ENCODE data around the gene FNBP1. TPM values are rescaled to one million over a fixed set of nuclear protein-coding genes. Genes with fewer than 3 reads are reported as not detected.

The FNBP1 gene
- polyA plus RNA-seq, 1 donor from 2014 or later = 173 TPM

DNA sequence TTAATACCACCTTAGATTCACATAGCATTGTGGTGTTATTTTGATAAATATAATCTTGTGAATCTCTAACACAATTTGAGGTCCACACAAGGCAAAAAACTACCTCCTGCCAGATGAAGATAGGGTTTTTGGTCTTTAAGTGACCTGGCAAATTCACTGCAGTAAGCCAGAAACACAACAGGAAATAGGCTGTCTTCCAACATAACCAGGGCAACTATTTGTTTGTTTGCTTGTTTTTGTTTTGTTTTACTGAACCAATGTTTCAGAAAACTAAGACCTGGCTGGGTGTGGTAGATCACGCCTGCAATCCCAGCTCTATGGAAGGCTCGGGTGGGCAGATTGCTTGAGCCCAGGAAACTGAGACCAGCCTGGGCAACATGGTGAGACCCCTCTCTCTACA lies 112.2 kb downstream of the FNBP1 start:
- peaks cover 5% of the 10 kb centered on the region for H3K36me3 Mint-ChIP-seq
- no peaks in the 10 kb centered on the region for H3K27me3 Mint-ChIP-seq
- no peaks in the 10 kb centered on the region for H3K9me3 Mint-ChIP-seq
- H3K4me3 Mint-ChIP-seq = no peak overlapping the region
- H3K27ac Mint-ChIP-seq = peak overlapping the region in 2 of 3 donors; percentile 42 to 86
- peaks cover 30 to 31% (median 30%) of the 10 kb centered on the region in 3 donors for H3K4me1 Mint-ChIP-seq

DNA sequence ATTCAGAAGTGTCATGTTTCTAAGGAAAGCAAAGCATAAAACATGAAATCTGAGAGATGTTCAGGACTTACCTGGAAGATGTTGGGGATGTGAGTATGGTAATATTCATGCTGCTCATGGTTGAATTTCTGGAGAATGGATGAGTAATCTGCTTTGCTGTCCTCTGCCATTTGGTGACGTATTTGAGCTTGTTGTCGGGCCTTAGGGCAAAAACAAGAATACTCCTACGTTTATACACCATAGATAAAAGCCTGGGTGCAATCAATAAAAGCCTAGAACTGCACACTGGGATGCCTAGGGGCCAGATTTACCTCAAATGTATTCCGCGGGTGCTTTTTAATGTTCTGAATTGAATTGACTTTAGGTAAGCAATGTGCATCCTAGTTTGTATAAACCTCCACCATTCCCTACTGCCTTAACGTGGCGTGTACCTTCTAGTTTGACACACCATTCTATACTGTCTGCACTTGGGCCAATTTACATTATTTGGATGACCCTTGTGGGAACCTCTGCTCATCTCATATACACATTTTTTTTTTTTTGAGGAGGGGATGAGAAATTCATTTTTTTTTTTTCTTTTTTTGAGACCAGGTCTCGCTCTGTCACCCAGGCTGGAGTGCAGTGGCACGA lies 113.4 kb downstream of the FNBP1 start:
- peaks cover 5% of the 10 kb centered on the region for H3K36me3 Mint-ChIP-seq
- peak overlapping the region in 2 of 3 donors; percentile 53 to 78 for H3K27ac Mint-ChIP-seq
- peaks cover 26 to 29% (median 28%) of the 10 kb centered on the region in 3 donors for H3K4me1 Mint-ChIP-seq
- no peaks in the 10 kb centered on the region for H3K9me3 Mint-ChIP-seq
- H3K4me3 Mint-ChIP-seq = no peak overlapping the region
- H3K27me3 Mint-ChIP-seq = no peaks in the 10 kb centered on the region

DNA sequence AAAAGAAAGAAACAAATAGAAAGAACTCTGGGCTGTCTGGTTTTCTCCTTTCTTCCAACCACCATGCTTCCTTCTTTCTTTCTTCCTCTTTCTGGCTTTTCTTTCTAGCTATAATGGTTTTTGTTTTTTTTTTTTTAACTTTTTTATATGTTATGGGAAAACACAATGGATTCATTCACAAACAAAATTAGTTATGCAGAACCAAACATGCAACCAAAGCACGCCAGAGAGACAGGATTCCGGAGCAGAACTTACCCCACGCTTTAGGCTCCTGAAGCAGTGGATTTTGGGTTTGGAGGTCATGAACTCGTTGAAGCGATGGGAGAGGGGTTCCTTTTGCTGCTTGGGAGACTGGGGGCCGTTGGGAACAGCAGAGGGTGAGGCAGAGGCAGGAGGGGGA lies 119.4 kb downstream of the FNBP1 start:
- Mint-ChIP-seq H3K9me3 (no peaks in the 10 kb centered on the region), H3K4me1 (peaks cover 8 to 9% (median 8%) of the 10 kb centered on the region in 3 donors), H3K27ac (peak overlapping the region in 1 of 3 donors; percentile 70), H3K27me3 (no peaks in the 10 kb centered on the region), H3K36me3 (peaks cover 7% of the 10 kb centered on the region), H3K4me3 (no peak overlapping the region)

DNA sequence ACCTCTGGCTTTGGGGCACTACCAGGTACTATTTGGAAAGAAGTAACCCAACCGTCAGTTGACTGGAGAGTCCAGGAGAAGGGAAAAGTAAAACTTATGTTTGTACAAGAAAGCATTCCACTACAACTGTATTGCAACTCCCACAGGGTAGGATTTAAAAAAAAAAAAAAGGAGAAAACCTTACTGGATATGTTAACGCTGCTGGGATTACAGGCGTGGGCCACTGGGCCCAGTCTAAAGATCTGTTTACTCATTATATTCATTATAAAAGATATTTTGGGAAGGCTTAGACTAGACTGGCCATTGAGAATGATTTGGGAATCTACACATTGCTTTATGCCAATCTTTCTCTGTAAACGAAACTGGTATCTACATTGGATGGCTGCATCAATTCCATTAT lies 121.1 kb downstream of the FNBP1 start:
- peaks cover 10 to 18% (median 13%) of the 10 kb centered on the region in 3 donors for H3K4me1 Mint-ChIP-seq
- H3K4me3 Mint-ChIP-seq = no peak overlapping the region

GRCh38 chr9:129919841-129920240 lies 123.1 kb downstream of the FNBP1 start:
- H3K4me3 Mint-ChIP-seq = peak overlapping the region in 2 of 4 donors; percentile 43 to 68
- H3K9me3 Mint-ChIP-seq = no peaks in the 10 kb centered on the region
- H3K27me3 Mint-ChIP-seq = no peaks in the 10 kb centered on the region
- H3K36me3 Mint-ChIP-seq = peaks cover 4% of the 10 kb centered on the region
- H3K27ac Mint-ChIP-seq = peak overlapping the region; percentile 27 to 87 (median 63)
- H3K4me1 Mint-ChIP-seq = peaks cover 13 to 18% (median 16%) of the 10 kb centered on the region in 3 donors

More for the DNA sequence above, 121.1 kb downstream of the FNBP1 start:
- H3K27me3 Mint-ChIP-seq = no peaks in the 10 kb centered on the region
- H3K9me3 Mint-ChIP-seq = no peaks in the 10 kb centered on the region
- peaks cover 7% of the 10 kb centered on the region for H3K36me3 Mint-ChIP-seq
- H3K27ac Mint-ChIP-seq = peak overlapping the region in 2 of 3 donors; percentile 19 to 48

- Mint-ChIP-seq H3K9me3 (no peaks in the 10 kb centered on the region), H3K36me3 (peaks cover 4% of the 10 kb centered on the region), H3K4me1 (peaks cover 13 to 18% (median 16%) of the 10 kb centered on the region in 3 donors), H3K4me3 (peak overlapping the region in 1 of 4 donors; percentile 43), H3K27ac (peak overlapping the region; percentile 27 to 87 (median 84)), H3K27me3 (no peaks in the 10 kb centered on the region)
Observed at GRCh38 chr9:129919277-129919676, 123.7 kb downstream of the FNBP1 start.

DNA sequence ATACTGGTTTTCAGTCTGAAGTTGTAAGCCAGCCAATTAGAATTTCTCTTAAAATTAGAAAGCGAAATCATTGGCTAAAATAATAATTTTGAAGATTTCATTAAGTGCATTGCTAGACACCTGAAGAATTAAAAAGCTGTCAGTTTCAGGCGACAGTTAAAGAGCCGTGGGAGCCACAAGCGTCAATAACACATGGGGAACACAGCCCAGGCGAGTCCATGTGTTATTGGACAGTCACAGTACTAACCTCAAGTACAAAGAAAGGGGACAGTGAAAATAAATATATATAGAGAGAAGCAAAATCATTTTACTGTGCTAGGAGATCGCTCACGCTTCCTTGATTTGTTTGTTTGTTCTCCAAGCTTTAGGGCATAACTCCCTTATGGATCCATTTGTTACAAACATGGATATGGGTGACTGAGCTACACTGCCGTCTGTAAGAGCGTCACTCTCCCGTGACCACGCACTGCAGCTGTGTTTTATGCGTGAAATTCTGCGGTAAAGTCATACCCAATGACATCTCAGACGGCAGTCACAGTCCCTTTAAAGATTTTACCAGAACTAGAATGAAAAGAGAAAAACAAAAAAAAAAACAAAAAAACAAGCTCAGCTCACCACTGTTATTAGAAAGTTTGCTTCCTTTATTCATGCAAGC lies 124.6 kb downstream of the FNBP1 start:
- Mint-ChIP-seq H3K4me3 (peak overlapping the region in 1 of 4 donors; percentile 47), H3K27ac (peak overlapping the region; percentile 26 to 87 (median 84)), H3K27me3 (no peaks in the 10 kb centered on the region), H3K4me1 (peaks cover 13 to 18% (median 16%) of the 10 kb centered on the region in 3 donors), H3K36me3 (peaks cover 2% of the 10 kb centered on the region), H3K9me3 (no peaks in the 10 kb centered on the region)

GRCh38 chr9:129916707-129917106 lies 126.3 kb downstream of the FNBP1 start:
- H3K4me1 Mint-ChIP-seq = peaks cover 13 to 18% (median 17%) of the 10 kb centered on the region in 3 donors
- no peak overlapping the region for H3K27ac Mint-ChIP-seq
- H3K36me3 Mint-ChIP-seq = peaks cover 2% of the 10 kb centered on the region

GRCh38 chr9:129914051-129914450 lies 128.9 kb downstream of the FNBP1 start:
- H3K36me3 Mint-ChIP-seq = no peaks in the 10 kb centered on the region
- H3K9me3 Mint-ChIP-seq = no peaks in the 10 kb centered on the region
- H3K4me1 Mint-ChIP-seq = peaks cover 6 to 12% (median 11%) of the 10 kb centered on the region in 3 donors
- H3K27me3 Mint-ChIP-seq = no peaks in the 10 kb centered on the region
- peak overlapping the region in 1 of 3 donors; percentile 41 for H3K27ac Mint-ChIP-seq
- no peak overlapping the region for H3K4me3 Mint-ChIP-seq

More at GRCh38 chr9:129916707-129917106, 126.3 kb downstream of the FNBP1 start:
- no peaks in the 10 kb centered on the region for H3K9me3 Mint-ChIP-seq
- no peak overlapping the region for H3K4me3 Mint-ChIP-seq
- no peaks in the 10 kb centered on the region for H3K27me3 Mint-ChIP-seq

DNA sequence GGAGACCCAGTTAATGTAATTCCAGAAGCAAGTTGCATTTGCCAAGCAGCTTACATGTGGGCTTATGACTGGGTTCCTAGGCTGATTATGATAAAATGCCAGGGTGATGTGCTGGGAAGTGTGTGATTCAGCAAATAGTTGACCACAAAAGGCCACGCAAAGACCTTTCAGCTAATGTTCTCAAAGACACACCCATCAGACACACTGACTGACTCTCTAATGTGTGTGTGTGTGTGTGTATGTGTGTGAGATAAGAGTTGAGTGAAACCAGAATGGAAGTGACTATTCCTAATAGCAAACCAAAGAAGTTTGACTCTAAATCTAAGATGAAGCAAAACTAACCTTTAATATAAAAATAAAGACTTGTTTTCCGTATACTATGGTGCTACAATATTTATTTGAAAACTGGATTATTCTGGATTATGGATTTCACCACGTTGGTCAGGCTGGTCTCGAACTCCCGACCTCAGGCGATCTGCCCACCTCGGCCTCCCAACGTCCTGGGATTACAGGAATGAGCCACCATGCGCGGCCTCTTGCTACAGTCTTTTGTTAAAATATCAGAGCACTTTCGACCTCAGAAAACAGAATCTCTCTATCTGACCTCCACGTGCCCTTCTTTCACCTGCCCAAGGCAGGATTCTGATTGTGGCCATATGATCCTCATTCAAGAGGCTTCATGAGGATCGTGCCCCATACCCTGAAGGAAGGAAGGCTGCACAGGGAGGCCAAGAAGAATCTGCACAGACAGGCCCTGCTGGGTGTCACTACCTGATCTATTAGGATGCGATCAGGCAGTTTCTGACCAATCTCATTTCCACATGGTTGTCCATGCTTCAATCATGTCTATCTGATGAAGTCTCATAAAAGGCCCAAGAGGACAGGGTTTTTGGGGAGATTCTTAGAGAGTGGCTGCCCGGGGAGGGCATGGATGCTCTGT lies 132.1 kb downstream of the FNBP1 start:
- Mint-ChIP-seq H3K27ac (peak overlapping the region in 1 of 3 donors; percentile 53), H3K4me1 (peaks cover 0 to 6% (median 3%) of the 10 kb centered on the region in 3 donors), H3K27me3 (no peaks in the 10 kb centered on the region), H3K9me3 (no peaks in the 10 kb centered on the region), H3K36me3 (peaks cover 3% of the 10 kb centered on the region), H3K4me3 (peak overlapping the region in 1 of 4 donors; percentile 39)

DNA sequence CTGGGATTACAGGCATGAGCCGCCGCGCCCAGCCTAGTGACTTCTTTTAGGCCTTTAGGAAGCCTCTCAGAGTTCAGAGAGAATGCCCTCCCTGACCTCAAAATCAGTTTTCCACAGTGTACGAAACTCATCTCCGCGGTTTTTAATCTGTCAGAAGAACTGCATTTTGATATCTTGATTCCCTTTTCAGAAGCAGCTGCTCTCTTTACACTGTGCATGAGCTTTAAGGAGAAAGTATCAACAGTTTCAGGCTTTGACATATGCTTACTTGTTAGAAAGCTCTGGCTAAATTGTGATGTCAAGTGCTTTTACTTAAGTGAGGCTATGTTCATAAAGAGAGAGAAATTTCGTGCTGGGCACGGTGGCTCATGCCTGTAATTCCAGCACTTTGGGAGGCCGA lies 133.1 kb downstream of the FNBP1 start:
- peaks cover 6% of the 10 kb centered on the region for H3K36me3 Mint-ChIP-seq
- H3K4me3 Mint-ChIP-seq = no peak overlapping the region
- H3K27ac Mint-ChIP-seq = peak overlapping the region in 2 of 3 donors; percentile 18 to 89

DNA sequence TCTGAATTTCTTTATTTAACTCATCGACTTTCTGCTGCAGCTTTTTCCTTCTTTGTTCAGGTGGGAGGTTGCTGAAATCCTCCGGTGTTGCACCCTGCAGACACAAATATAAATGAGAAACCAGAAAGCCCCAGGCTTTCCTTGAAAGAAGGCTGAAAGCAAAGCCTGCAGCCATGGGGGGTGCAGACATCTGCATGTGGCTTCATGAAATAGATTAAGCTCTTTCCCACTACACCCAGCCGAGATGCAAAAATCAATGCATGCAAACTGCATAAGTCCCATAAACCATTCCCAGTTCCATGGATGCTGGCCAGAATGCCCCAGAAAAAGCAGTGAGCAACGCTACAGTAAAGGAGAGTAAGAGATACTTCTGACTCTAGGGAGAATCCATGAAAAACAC lies 134.1 kb downstream of the FNBP1 start:
- Mint-ChIP-seq H3K4me1 (peaks cover 5 to 7% (median 6%) of the 10 kb centered on the region in 3 donors), H3K27me3 (no peaks in the 10 kb centered on the region), H3K36me3 (peaks cover 6% of the 10 kb centered on the region), H3K4me3 (no peak overlapping the region), H3K27ac (no peak overlapping the region), H3K9me3 (no peaks in the 10 kb centered on the region)

More for the DNA sequence above, 133.1 kb downstream of the FNBP1 start:
- H3K9me3 Mint-ChIP-seq = no peaks in the 10 kb centered on the region
- no peaks in the 10 kb centered on the region for H3K27me3 Mint-ChIP-seq
- H3K4me1 Mint-ChIP-seq = peaks cover 0 to 5% (median 2%) of the 10 kb centered on the region in 3 donors

- Mint-ChIP-seq H3K27ac (peak overlapping the region in 1 of 3 donors; percentile 48), H3K27me3 (no peaks in the 10 kb centered on the region), H3K36me3 (peaks cover 6% of the 10 kb centered on the region), H3K9me3 (no peaks in the 10 kb centered on the region), H3K4me1 (peaks cover 8 to 10% (median 8%) of the 10 kb centered on the region in 3 donors), H3K4me3 (no peak overlapping the region)
Observed at GRCh38 chr9:129907201-129907600, 135.8 kb downstream of the FNBP1 start.

- H3K4me1 Mint-ChIP-seq = peaks cover 12 to 16% (median 12%) of the 10 kb centered on the region in 3 donors
- no peaks in the 10 kb centered on the region for H3K27me3 Mint-ChIP-seq
- no peaks in the 10 kb centered on the region for H3K9me3 Mint-ChIP-seq
- peak overlapping the region in 1 of 3 donors; percentile 88 for H3K27ac Mint-ChIP-seq
- peaks cover 8% of the 10 kb centered on the region for H3K36me3 Mint-ChIP-seq
- peak overlapping the region in 1 of 4 donors; percentile 29 for H3K4me3 Mint-ChIP-seq
Observed at GRCh38 chr9:129906298-129906697, 136.7 kb downstream of the FNBP1 start.
